Amniotic stem cell (primary cell): ENCODE data around the gene GRAMD4.

Source experiments
- DNase-seq: peaks from one replicate; lab custom pipeline; 2025; lab: John Stamatoyannopoulos, UW

Gene GRAMD4

GRCh38 chr22:46583571-46583970 lies 36.6 kb upstream of the GRAMD4 start:
- DNase-seq = no peak

DNA sequence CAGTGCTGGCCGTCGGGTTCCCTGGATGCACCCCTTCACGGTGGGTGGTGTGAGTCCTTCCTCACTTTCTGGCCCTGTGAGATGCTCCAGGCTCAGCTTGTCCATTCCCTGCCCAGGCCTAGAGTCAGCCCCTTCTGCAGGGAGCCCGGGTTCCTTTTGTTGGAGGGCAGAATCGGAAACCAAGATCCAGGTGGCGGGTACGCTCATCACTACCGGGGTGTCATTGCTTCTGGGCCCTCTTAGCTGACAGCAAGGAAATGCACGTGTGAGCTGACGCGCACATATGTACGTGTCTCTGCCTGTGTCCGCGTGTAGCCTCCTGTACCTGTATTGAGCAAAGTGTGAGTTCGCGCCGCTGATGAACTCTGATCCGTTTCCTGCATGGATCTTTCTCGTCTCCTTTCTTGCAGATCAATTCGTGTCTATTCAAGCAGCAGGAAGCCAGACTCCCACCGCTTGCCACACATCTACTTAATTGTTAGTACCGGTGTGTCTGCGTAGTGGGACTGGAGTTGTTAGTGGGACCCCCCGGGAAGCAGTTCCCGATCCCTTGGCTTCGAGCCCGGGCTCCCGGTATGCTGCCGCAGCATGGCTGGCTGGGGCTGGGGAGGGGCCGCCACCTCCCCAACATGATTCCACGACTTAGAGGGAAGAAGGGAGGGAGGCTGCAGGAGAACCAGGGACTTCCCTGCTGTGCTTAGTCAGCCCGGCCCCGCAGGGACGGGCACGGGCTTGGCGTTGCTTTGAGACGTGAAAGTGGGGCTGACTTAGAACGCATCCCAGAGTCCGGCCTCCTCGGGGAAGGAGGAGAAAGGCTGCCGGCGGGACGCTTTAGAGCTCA lies 35.9 kb upstream of the GRAMD4 start:
- DNase-seq = no peak

GRCh38 chr22:46585340-46586122 lies 34.7 kb upstream of the GRAMD4 start:
- no peak for DNase-seq

- DNase-seq = no peak
Measured at GRCh38 chr22:46586123-46586519, 34.1 kb upstream of the GRAMD4 start.

GRCh38 chr22:46586531-46587011 lies 33.6 kb upstream of the GRAMD4 start:
- DNase-seq = no peak

- no peak for DNase-seq
Measured at GRCh38 chr22:46587061-46587460, 33.1 kb upstream of the GRAMD4 start.

DNA sequence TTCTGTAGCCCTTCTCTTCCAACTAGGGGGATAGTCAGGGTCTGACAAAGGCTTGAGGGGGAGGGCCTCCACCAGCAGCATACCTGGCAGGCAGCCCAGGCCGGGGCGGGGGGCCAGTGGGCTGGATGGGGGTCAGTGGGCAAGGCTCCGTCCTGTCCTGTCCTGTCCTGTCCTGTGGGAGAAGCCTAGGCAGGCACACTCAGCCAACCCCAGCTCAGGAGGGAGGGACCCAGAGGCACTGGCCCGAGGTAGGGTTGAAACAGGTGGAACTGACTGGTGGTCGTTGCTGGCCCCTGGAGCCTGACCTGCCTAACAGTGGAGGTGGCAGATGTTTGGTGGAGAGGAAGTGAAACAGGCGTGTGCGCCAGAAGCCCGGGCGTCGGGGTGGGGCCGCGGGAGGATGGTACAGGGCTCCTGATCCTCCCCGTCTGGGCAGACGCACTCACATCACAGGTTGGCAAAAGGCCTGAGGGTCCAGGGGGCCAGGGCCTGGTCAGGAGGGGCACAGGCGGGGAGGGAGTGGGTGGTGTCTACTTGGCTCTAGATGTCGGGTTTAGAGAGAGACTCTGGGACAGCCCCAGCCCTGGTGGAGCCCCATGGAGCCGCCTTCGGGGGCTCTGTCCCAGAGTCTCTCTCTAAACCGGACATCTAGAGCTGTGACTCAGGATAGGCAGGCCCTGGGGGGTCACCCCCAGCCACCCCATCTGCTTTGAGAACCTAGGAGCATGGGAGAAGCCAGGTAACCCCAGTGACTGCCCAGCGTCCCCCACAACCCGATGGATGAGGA lies 32.5 kb upstream of the GRAMD4 start:
- DNase-seq = no peak

DNA sequence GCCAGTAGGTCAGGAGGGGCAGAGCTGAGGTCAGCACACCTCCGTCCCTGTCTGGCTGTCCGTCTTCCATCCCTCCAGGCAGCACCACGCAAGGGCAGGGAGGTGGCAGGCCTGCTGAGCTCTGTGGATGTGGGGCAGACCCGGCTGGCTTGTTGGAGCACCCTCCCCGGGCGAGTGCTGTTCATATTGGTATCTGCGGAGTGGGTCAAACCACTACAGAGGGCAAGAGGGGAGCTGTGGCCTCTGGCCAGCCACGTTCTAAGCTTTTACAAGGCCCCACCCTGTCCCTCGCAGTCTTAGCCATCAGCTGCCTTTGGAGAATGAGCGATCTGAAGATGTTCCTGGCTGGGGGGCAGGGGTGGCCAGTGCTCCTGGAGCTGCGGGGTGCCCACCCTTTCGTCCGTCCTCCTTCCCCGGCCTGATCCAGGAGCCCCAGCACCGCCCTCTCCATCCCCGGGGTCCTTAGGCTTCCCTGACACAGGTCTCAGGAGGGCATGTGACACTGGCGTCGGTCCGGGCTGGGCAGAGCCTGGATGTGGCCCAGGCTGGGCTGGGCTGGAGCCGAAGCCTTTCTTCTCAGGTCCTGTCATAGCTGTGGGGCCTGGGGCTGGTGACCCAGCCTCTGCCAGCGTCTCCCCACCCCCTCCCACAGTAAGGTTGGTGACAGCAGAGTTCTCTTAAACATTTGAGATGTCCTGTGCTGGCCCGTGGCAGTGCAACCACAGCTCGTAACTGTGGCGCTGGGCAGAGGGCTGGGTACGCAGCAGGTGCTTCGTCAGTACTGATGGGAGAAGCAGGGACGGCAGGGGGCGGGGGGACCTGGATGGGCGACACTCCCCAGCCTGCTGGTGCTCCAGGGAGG lies 31.7 kb upstream of the GRAMD4 start:
- no peak for DNase-seq

DNA sequence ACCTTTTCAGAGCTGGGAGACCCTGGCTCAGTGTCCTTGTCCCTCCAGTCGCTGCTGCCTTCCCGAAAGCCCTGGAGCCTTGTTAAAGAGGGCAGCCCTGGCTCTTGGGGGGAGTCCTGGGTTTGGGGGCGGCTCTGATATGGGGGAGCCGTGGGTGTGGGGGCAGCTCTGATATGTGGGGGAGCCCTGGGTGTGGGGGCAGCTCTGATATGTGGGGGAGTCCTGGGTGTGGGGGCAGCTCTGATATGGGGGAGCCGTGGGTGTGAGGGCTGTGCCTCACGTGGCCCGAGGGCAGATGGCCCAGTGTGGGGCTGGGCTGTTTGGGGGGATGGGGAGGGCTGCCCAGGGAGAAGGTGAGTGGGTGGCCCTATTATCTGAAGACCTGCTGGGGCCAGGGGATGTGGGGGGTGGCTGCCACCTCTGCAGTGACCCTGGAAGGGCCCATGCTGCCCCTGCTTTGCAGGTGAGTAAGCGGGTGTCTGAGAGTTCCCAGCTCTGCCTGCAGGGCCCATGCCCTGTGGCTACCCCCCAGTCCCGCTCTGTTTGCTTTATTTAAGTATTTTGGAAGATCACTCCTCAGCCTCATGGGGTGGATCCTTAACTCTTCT lies 30.9 kb upstream of the GRAMD4 start:
- DNase-seq = no peak

DNA sequence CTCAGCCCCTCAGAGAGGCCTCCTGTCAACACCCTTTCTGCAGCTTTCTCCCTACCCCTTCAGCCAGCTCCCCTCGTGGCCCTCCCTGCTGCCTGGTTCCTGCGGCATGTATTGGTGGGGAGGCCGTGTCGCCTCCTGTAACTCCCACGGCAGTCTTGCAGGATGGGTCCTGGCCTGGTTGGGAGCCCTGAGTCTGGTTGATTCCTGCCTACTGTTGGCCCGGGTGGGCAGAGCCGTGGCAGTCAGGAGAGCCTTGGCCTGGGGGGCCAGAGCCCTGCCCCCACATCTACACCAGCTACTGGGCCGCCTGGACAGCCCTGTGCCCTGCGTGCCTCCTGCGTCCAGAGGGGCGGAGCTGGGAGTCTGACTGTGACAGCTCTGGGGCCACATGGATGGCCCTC lies 30.3 kb upstream of the GRAMD4 start:
- no peak for DNase-seq

GRCh38 chr22:46590334-46590733 lies 29.9 kb upstream of the GRAMD4 start:
- no peak for DNase-seq

- DNase-seq = no peak
Measured at GRCh38 chr22:46591930-46592329, 28.3 kb upstream of the GRAMD4 start.

GRCh38 chr22:46592390-46592872 lies 27.8 kb upstream of the GRAMD4 start:
- no peak for DNase-seq

GRCh38 chr22:46593211-46593681 lies 26.9 kb upstream of the GRAMD4 start:
- DNase-seq = no peak

DNA sequence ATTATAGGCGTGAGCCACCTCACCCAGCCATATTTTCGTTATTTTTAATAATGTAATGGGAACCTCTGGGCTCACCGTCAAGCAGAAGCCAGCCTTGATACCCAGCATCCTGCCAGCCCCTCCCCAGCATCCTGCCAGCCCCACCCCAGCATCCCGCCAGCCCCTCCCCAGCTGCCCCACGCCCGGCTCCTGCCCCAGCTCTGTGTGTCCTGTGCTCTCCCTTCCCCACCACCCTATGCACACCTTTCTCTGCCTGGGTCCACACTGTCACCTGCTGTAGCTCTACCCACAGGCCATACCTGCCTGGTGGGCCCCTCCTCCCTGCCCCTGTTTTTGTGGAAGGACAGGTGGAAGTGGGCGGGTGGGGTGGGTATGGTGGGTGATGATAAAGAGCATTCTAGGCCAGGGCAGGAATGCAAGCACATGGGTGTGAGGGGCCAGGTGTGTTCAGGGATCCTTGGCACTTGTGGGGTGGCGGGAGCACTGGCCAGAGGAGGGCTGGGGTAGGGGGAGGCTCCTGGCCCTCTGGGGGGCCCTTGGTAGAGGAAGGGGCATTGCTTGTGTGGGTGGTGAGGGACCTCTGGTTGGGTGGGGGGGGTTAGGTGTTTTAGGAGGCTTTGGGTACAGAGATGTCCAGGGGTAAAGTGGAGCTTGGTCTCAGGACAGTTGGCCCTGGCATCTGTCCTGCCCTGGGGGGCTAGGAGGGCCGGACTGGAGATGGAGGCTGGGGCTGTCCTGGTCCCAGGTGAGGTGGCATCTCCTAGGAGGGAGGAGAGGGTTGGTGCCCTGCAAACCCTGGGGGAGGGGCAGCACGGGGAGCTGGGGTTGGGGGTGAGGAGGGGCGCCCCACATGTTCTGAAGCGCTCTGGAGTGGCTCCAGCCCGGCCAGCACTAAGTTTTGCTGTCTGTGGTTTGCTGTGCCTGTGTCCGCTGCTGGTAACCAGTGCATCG lies 25.9 kb upstream of the GRAMD4 start:
- no peak for DNase-seq

- no peak for DNase-seq
Measured at GRCh38 chr22:46594947-46595298, 25.3 kb upstream of the GRAMD4 start.

DNA sequence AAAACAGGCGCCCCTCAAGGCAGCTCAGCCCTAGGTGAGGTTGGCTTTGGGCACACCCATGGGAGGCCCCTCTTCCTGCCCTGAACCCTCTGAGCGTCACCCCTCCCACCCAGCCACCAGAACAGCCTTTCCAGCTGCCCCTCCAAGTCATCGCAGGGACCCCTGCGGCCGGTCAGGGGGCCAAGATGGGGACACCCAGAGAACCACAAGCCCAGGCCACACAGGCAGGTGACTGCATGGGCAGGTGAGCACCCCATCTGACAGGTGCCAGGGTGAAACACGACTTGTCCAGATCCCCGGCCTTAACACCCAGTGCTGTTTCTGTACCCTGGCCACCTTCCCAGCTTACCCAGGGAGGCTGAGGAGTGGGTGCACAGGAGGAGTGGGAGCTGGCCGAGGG lies 24.6 kb upstream of the GRAMD4 start:
- DNase-seq = no peak

DNA sequence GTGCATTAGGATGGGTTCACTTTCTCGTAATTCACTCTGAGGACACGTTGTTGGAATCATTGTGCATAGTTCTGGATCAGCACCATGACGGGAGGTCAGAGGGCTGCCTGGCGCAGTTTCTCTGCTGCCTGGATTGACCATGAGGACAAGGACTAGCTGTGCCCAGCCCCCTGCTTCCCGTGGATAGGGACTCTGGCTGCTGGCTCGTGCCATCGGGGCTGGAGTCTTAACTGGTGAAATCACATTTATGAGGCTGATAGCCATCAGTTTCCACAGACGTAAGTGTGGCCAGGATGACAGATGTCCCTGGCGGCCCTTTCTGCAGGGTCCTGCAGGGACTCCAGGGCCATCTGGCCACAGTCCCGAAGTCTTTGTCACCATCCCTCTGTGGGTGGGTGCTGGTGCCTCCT lies 24.1 kb upstream of the GRAMD4 start:
- DNase-seq = no peak

DNA sequence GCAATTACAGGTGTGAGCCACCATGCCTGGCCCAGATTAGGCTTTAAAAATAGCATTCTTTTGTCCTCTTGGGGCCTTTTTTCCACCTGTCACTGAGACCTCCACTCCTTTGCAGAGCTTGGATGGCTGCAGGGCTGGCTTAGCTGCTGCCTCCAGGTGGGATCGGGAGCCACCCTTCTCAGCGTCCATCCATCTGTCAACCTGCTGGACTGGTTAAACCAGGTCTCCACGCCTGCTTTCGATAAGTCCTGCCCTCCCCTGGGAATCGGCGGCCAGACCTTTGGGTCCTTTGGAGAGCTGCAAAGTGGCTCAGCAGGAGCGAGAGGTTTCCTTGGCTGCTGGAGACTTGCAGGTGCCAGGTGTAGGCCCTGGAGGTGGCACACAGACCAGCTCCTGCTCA lies 23.4 kb upstream of the GRAMD4 start:
- no peak for DNase-seq

DNA sequence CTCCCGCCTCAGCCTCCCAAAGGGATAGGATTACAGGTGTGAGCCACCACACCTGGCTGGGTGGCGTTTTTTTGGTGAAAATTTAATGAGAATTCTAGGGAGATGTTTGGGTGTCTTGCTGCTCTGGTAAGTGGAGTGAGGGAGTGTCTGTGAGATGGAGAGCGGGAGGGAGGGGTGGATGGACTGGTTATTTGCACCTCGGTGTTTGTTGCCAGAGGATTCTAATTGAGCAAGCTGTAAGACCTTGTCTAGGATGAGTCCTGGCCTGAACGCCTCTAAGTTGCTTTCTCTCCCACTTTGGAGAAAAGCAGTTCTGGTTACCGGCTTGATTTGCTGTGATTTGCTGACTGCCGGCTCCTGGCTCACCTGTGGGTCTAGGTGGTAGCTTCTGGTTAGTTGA lies 22.0 kb upstream of the GRAMD4 start:
- no peak for DNase-seq
